ENCODE results near the gene DLX5.

DNA sequence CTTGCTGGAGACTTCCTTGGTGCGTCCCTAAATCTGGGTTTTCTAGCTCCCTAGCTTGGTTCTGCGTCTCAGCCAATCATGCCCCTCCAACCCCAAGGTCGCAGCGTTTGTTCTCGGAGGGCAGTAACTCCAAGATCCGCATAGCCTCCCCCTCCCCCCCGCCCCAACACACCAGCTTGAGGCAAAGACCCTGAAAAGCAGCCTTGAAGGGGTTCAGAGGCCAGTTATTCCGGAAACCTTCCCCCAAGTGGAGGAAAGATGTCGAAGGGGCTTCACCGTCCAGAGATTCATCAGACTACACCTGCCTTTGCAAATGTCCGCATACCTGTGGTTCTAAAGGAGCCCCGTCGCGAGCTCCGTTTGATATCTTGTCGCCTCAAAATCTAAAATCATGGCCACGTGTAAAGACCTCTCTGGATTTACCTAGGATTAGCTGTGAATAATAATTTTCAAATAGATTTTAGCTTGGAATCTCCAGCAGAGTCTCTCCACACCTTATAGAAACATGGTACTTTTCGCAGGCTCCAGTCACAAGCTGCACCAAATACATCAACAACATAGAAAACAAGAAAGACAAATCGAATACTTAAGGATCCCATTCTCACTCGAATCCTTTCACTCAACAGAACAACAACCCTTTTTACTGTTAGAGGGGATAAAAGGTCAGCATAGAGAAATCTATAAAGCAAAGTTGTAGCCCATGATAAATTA, 11.3 kb downstream of the DLX5 start:
- TF ChIP-seq, protein P1, sequence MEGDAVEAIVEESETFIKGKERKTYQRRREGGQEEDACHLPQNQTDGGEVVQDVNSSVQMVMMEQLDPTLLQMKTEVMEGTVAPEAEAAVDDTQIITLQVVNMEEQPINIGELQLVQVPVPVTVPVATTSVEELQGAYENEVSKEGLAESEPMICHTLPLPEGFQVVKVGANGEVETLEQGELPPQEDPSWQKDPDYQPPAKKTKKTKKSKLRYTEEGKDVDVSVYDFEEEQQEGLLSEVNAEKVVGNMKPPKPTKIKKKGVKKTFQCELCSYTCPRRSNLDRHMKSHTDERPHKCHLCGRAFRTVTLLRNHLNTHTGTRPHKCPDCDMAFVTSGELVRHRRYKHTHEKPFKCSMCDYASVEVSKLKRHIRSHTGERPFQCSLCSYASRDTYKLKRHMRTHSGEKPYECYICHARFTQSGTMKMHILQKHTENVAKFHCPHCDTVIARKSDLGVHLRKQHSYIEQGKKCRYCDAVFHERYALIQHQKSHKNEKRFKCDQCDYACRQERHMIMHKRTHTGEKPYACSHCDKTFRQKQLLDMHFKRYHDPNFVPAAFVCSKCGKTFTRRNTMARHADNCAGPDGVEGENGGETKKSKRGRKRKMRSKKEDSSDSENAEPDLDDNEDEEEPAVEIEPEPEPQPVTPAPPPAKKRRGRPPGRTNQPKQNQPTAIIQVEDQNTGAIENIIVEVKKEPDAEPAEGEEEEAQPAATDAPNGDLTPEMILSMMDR (IDR thresholded peaks at IDR 0.05): no peak
- TF ChIP-seq POLR2A (IDR thresholded peaks at IDR 0.05) (no peak), POLR2AphosphoS5 (IDR thresholded peaks at IDR 0.05) (no peak)
